Gastroesophageal sphincter (tissue), 3 donors: Measurements from ENCODE around the gene CTTNBP2.

Experiments
- EP300 ChIP-seq: sonication (generic); formaldehyde crosslinking; IDR thresholded peaks from one replicate; pipeline ENCODE4 v1.6.1; 2017; ENCODE audit warnings: antibody characterized with exemption, mild to moderate bottlenecking
- POLR2A ChIP-seq, 2 donors: fragments of 450-650 bp; IDR thresholded peaks; one replicate each; pipeline ENCODE4 v1.6.1; 2017; ENCODE audit warnings: antibody characterized with exemption in 2 of 2, mild to moderate bottlenecking in 2 of 2, moderate library complexity in 1 of 2
- TF ChIP-seq, protein P1 (sequence below), 4 experiments: fragments of 200-600 bp in 2 of 4; fragments of 450-650 bp in 2 of 4; sonication (generic) in 1 of 4; IDR thresholded peaks; one replicate each; pipeline ENCODE4 v1.5.1; 2017 to 2019; ENCODE audit warnings: antibody characterized with exemption in 4 of 4, mild to moderate bottlenecking in 2 of 4, moderate library complexity in 2 of 4

DNA sequence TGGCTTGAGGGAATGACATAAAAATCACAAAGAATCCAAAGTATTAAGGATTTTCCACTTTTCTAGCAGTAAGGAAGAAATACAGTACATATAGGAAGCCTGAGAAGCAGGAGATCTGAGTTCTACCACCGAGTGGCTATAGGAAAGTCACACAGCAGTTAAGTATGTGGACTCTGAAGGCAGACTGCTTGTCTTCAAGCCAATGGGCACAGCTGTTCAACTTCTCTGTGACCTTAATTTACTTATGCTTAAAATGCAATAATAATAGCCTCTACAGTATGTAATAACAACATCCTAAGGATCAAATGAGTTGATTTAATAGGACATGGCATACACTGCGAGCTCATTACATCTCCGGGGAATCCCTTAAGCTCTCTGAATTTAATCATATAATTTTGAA is 68.0 kb downstream of the CTTNBP2 start:
- TF ChIP-seq, protein P1, sequence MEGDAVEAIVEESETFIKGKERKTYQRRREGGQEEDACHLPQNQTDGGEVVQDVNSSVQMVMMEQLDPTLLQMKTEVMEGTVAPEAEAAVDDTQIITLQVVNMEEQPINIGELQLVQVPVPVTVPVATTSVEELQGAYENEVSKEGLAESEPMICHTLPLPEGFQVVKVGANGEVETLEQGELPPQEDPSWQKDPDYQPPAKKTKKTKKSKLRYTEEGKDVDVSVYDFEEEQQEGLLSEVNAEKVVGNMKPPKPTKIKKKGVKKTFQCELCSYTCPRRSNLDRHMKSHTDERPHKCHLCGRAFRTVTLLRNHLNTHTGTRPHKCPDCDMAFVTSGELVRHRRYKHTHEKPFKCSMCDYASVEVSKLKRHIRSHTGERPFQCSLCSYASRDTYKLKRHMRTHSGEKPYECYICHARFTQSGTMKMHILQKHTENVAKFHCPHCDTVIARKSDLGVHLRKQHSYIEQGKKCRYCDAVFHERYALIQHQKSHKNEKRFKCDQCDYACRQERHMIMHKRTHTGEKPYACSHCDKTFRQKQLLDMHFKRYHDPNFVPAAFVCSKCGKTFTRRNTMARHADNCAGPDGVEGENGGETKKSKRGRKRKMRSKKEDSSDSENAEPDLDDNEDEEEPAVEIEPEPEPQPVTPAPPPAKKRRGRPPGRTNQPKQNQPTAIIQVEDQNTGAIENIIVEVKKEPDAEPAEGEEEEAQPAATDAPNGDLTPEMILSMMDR (IDR thresholded peaks at IDR 0.05), result no peak
- TF ChIP-seq EP300, result no peak
- no peak for TF ChIP-seq POLR2A (IDR thresholded peaks at IDR 0.05)
